Measurements from ENCODE around the gene RALGAPA2.

RALGAPA2 gene

GRCh38 chr20:20473657-20474056, 238.8 kb downstream of the RALGAPA2 start:
- no peak for TF ChIP-seq CTCF (IDR thresholded peaks at IDR 0.05; ENCODE audit: borderline replicate concordance, control extremely low read depth, extremely low read depth, insufficient read depth, missing control alignments)
- DNase-seq (ENCODE audit: low spot score) = no peak
- in situ Hi-C loops (cut with MboI; ENCODE audit: low sequenced_read_pairs, unreplicated experiment) = no loop called here

- no peak for DNase-seq (ENCODE audit: low spot score)
- TF ChIP-seq CTCF (IDR thresholded peaks at IDR 0.05; ENCODE audit: borderline replicate concordance, control extremely low read depth, extremely low read depth, insufficient read depth, missing control alignments) = no peak
- in situ Hi-C loops (cut with MboI; ENCODE audit: low sequenced_read_pairs, unreplicated experiment) = no loop called here
Observed at GRCh38 chr20:20472684-20473274, 239.7 kb downstream of the RALGAPA2 start.

- in situ Hi-C loops (cut with MboI; ENCODE audit: low sequenced_read_pairs, unreplicated experiment) = no loop called here
- peak; percentile 40 for DNase-seq (ENCODE audit: low spot score)
- no peak for TF ChIP-seq CTCF (IDR thresholded peaks at IDR 0.05; ENCODE audit: borderline replicate concordance, control extremely low read depth, extremely low read depth, insufficient read depth, missing control alignments)
Observed at GRCh38 chr20:20466341-20466879, 246.0 kb downstream of the RALGAPA2 start.

GRCh38 chr20:20465252-20465651, 247.2 kb downstream of the RALGAPA2 start:
- in situ Hi-C loops (cut with MboI; ENCODE audit: low sequenced_read_pairs, unreplicated experiment) = no loop called here
- no peak for TF ChIP-seq CTCF (IDR thresholded peaks at IDR 0.05; ENCODE audit: borderline replicate concordance, control extremely low read depth, extremely low read depth, insufficient read depth, missing control alignments)
- DNase-seq (ENCODE audit: low spot score) = no peak

GRCh38 chr20:20463933-20464374, 248.5 kb downstream of the RALGAPA2 start:
- in situ Hi-C loops (cut with MboI; ENCODE audit: low sequenced_read_pairs, unreplicated experiment) = no loop called here
- DNase-seq (ENCODE audit: low spot score) = no peak
- TF ChIP-seq CTCF (IDR thresholded peaks at IDR 0.05; ENCODE audit: borderline replicate concordance, control extremely low read depth, extremely low read depth, insufficient read depth, missing control alignments) = no peak

GRCh38 chr20:20462185-20462584, 250.3 kb downstream of the RALGAPA2 start:
- in situ Hi-C loops (cut with MboI; ENCODE audit: low sequenced_read_pairs, unreplicated experiment) = no loop called here
- DNase-seq (ENCODE audit: low spot score) = no peak
- no peak for TF ChIP-seq CTCF (IDR thresholded peaks at IDR 0.05; ENCODE audit: borderline replicate concordance, control extremely low read depth, extremely low read depth, insufficient read depth, missing control alignments)
